ENCODE results near the gene EEIG1. TPM values are rescaled to one million over a fixed set of nuclear protein-coding genes. Genes with fewer than 3 reads are reported as not detected.
A peak's percentile ranks its signal among the peaks of the same experiment; 100 is the strongest.

EEIG1 gene
- total and polyA plus RNA-seq, 12 donors = 10.1 to 179 (median 53.8) TPM

DNA sequence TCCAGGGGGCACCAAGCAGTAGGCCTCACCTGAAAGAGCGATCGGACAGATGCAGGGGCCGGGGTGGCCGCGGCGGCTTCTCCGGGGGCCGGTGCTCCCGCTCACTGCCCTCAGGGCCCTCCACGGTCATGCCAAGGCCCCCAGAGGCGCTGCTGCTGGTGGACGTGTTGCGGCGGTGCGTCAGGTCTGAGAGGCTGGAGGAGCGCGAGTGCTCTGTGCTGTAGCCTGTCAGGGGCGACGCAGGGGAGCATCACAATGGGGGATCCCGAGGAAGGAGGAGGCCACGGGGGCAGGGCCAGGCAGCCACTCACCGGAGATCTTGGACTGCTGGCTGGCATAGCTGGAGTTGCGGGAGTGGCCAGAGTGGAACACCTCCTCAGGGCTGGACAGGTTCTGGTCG is 35.5 kb downstream of the EEIG1 start:
- Histone ChIP-seq H3K4me3 (no peak overlapping the region), H3K27ac (no peak overlapping the region), H3K36me3 (replicated peaks in 1 of 2) (peaks cover 0 to 54% of the 10 kb centered on the region in 2 donors), H3K9me3 (replicated peaks in 1 of 3) (no peaks in the 10 kb centered on the region), H3K4me1 (replicated peaks in 1 of 2) (peaks cover 9 to 25% of the 10 kb centered on the region in 2 donors), H3K27me3 (no peaks in the 10 kb centered on the region)
- TF ChIP-seq, protein P1, sequence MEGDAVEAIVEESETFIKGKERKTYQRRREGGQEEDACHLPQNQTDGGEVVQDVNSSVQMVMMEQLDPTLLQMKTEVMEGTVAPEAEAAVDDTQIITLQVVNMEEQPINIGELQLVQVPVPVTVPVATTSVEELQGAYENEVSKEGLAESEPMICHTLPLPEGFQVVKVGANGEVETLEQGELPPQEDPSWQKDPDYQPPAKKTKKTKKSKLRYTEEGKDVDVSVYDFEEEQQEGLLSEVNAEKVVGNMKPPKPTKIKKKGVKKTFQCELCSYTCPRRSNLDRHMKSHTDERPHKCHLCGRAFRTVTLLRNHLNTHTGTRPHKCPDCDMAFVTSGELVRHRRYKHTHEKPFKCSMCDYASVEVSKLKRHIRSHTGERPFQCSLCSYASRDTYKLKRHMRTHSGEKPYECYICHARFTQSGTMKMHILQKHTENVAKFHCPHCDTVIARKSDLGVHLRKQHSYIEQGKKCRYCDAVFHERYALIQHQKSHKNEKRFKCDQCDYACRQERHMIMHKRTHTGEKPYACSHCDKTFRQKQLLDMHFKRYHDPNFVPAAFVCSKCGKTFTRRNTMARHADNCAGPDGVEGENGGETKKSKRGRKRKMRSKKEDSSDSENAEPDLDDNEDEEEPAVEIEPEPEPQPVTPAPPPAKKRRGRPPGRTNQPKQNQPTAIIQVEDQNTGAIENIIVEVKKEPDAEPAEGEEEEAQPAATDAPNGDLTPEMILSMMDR (IDR thresholded peaks at IDR 0.05) = no peak
- TF ChIP-seq POLR2A (IDR thresholded peaks at IDR 0.05) = no peak
- WGBS, 4 donors = 89 to 97% (median 90%) methylated on average over 10 to 24 of the region's 24 CpGs
- intact Hi-C loops (cut with DNase I) = loop anchor here (2.0 kb wide), 2 partner anchors 89 to 171 kb away; no protein-coding TSS in a partner anchor
- DNase-seq = no peak

DNA sequence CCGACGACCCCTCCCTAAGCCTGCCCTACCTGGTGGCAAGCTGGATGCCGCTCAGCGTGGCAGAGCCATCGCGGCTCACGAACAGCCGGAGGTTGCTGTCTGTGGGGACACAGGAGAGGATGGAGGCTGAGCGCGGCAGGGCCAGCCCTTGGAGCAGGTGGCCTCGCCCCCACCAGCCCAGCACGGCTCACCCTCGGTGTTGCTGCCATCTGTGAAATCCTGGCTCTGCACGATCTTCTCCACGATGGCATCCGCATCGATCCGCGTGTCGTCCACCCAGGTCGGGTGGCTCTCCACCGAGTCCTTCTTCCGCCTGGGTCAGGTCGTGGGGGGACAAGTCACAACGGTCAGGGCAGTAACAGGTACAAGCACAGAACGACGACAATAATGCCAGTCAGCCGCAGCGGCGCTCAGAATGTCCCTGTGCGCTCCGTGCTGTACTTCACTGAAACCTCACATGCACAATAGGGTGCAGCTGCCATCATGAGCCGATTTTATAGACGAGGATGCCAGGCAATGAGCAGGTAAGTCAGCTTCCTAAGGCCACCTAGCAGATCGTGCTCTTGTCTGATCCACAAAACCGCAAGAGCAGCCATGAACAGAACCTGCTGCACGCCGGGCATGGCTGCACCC is 36.1 kb downstream of the EEIG1 start:
- Histone ChIP-seq H3K36me3 (replicated peaks in 1 of 2) (peaks cover 0 to 54% of the 10 kb centered on the region in 2 donors), H3K4me3 (no peak overlapping the region), H3K27me3 (no peaks in the 10 kb centered on the region), H3K4me1 (replicated peaks in 1 of 2) (peaks cover 2 to 19% of the 10 kb centered on the region in 2 donors), H3K9me3 (replicated peaks in 1 of 3) (no peaks in the 10 kb centered on the region), H3K27ac (no peak overlapping the region)
- WGBS, 4 donors = 90 to 92% (median 90%) methylated on average over 24 to 38 of the region's 38 CpGs
- TF ChIP-seq, protein P1 (IDR thresholded peaks at IDR 0.05) = no peak
- TF ChIP-seq POLR2A (IDR thresholded peaks at IDR 0.05) = no peak
- DNase-seq = no peak
- intact Hi-C loops (cut with DNase I) = loop anchor here (2.0 to 5.0 kb wide), 4 partner anchors 33 to 178 kb away; no protein-coding TSS in a partner anchor

DNA sequence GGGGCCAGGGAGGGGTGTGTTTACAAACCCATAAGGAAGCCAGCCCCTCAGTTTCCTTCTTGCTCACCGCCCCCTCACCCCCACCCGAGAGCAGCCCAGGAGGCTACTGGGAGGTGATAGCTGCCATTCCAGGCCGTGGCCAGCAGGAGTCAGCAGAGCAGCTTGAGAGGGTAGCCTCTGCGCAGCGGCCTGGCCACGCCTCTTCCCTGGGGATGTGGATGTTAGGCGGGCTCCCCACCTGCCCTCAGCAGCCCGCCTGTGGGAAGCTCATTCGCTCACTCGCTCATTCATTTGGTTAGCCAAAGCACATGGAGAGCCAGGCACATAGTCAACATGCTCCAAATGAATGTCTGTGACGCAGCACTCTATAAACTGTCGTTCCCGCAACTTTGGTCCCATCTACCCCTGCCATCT is 37.1 kb downstream of the EEIG1 start:
- H3K4me1 ChIP-seq (replicated peaks in 1 of 2) = peaks cover 0 to 14% of the 10 kb centered on the region in 2 donors
- H3K27me3 ChIP-seq = no peaks in the 10 kb centered on the region
- peaks cover 0 to 54% of the 10 kb centered on the region in 2 donors for H3K36me3 ChIP-seq (replicated peaks in 1 of 2)
- H3K9me3 ChIP-seq (replicated peaks in 1 of 3) = no peaks in the 10 kb centered on the region
- WGBS, 4 donors = 30 to 64% (median 42%) methylated on average over 3 to 13 of the region's 13 CpGs
- no peak overlapping the region for H3K4me3 ChIP-seq
- DNase-seq = peak; percentile 76 to 94 (median 87)
- TF ChIP-seq, protein P1 (IDR thresholded peaks at IDR 0.05) = peak; percentile 81 to 96 (median 92)
- TF ChIP-seq POLR2A (IDR thresholded peaks at IDR 0.05) = no peak
- intact Hi-C loops (cut with DNase I) = loop anchor here (1.0 to 5.0 kb wide), 5 partner anchors 34 to 179 kb away; no protein-coding TSS in a partner anchor
- H3K27ac ChIP-seq = peak overlapping the region in 2 of 5 donors; percentile 27 to 34

DNA sequence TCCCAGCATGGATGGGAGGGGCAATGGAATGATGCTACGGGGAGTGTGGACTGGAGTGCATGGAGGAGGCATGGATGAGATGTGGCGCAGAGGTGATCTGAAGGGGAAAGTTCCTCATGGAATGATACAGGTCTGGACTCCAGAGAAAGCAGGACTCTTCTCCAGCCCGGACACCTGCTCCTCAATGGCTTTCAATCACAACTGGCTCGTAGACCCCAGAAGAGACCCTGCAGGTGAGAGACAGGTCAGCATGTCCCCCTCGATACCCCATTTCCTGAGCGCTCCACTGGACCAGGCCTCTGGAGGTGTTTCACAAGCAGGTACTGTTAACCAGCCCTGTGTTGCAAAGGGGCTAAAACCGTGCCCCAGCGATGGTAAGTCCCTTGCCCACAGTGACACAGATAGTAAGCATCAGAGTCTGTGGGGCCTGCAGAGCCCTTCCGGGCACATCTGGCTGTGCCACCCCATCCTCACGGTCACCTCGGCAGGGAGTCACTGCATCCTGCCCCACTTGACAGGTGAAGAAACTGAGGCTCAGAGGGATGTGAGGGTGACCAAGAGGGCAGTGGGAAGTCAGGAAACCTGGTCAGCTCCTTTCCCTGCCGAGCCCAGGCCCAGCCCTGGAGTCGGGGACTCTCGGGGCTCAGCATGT is 37.7 kb downstream of the EEIG1 start:
- WGBS, 4 donors = 73 to 78% (median 76%) methylated on average over 7 to 14 of the region's 14 CpGs
- Histone ChIP-seq H3K4me3 (no peak overlapping the region), H3K4me1 (replicated peaks in 1 of 2) (peaks cover 5 to 16% of the 10 kb centered on the region in 2 donors), H3K9me3 (replicated peaks in 1 of 3) (no peaks in the 10 kb centered on the region), H3K36me3 (replicated peaks in 1 of 2) (peaks cover 0 to 54% of the 10 kb centered on the region in 2 donors), H3K27me3 (no peaks in the 10 kb centered on the region), H3K27ac (peak overlapping the region in 2 of 5 donors; percentile 26 to 27)
- no peak for DNase-seq
- intact Hi-C loops (cut with DNase I) = loop anchor here (1.0 to 5.0 kb wide), 3 partner anchors 34 to 179 kb away; no protein-coding TSS in a partner anchor
- no peak for TF ChIP-seq POLR2A (IDR thresholded peaks at IDR 0.05)
- TF ChIP-seq, protein P1 (IDR thresholded peaks at IDR 0.05) = no peak
